Activated naive CD8-positive, alpha-beta T cell treated with anti-CD3 and anti-CD28 coated beads for 36 hours (primary cell): ENCODE measurements around the gene TIMP2. TPM values are rescaled to one million over a fixed set of nuclear protein-coding genes. Genes with fewer than 3 reads are reported as not detected.

Experiments used
- DNase-seq: peaks from one replicate; pipeline ENCODE4 v3.0.0; 2021
- H3K27ac Mint-ChIP-seq: one replicate; pipeline ENCODE4 v1.8.0; 2022; ENCODE audit warnings: mild to moderate bottlenecking, moderate library complexity, mixed read lengths
- H3K27me3 Mint-ChIP-seq: one replicate; pipeline ENCODE4 v1.8.0; 2022; ENCODE audit warnings: mild to moderate bottlenecking, mixed read lengths
- H3K36me3 Mint-ChIP-seq: one replicate; pipeline ENCODE4 v1.8.0; 2021; ENCODE audit warnings: mild to moderate bottlenecking, mixed read lengths
- H3K4me1 Mint-ChIP-seq: one replicate; pipeline ENCODE4 v1.8.0; 2021; ENCODE audit warnings: mixed read lengths
- H3K4me3 Mint-ChIP-seq: one replicate; pipeline ENCODE4 v1.8.0; 2022; ENCODE audit warnings: mild to moderate bottlenecking, moderate library complexity, mixed read lengths
- H3K9me3 Mint-ChIP-seq: one replicate; pipeline ENCODE4 v1.8.0; 2022; ENCODE audit warnings: mixed read lengths
- total RNA-seq, 2 experiments: library from RNA; stranded (reverse); gene quantifications; one replicate each; pipeline ENCODE4 v1.2.3, GENCODE V29; 2021

TIMP2 gene
- total RNA-seq, 2 experiments from 2014 or later = 1.2 to 1.3 TPM

- no peak for DNase-seq
- Mint-ChIP-seq H3K27me3 (no peaks in the 10 kb centered on the region), H3K36me3 (peaks cover 60% of the 10 kb centered on the region), H3K4me1 (peaks cover 18% of the 10 kb centered on the region), H3K9me3 (no peaks in the 10 kb centered on the region), H3K4me3 (no peak overlapping the region), H3K27ac (peak overlapping the region; percentile 65)
These were observed 99.5 kb downstream of the TIMP2 start for GRCh38 chr17:78825696-78826095.

GRCh38 chr17:78824240-78824639 is 100.9 kb downstream of the TIMP2 start:
- Mint-ChIP-seq H3K36me3 (peaks cover 62% of the 10 kb centered on the region), H3K27ac (no peak overlapping the region), H3K4me1 (peaks cover 32% of the 10 kb centered on the region), H3K27me3 (no peaks in the 10 kb centered on the region), H3K4me3 (no peak overlapping the region), H3K9me3 (no peaks in the 10 kb centered on the region)
- DNase-seq = no peak

GRCh38 chr17:78823282-78824046 is 101.7 kb downstream of the TIMP2 start:
- peaks cover 39% of the 10 kb centered on the region for H3K4me1 Mint-ChIP-seq
- no peak overlapping the region for H3K4me3 Mint-ChIP-seq
- H3K36me3 Mint-ChIP-seq = peaks cover 65% of the 10 kb centered on the region
- no peak overlapping the region for H3K27ac Mint-ChIP-seq
- no peaks in the 10 kb centered on the region for H3K27me3 Mint-ChIP-seq
- no peak for DNase-seq
- no peaks in the 10 kb centered on the region for H3K9me3 Mint-ChIP-seq

GRCh38 chr17:78822552-78822951 is 102.6 kb downstream of the TIMP2 start:
- H3K36me3 Mint-ChIP-seq = peaks cover 62% of the 10 kb centered on the region
- H3K9me3 Mint-ChIP-seq = no peaks in the 10 kb centered on the region
- no peaks in the 10 kb centered on the region for H3K27me3 Mint-ChIP-seq
- no peak for DNase-seq
- H3K27ac Mint-ChIP-seq = peak overlapping the region; percentile 22
- H3K4me1 Mint-ChIP-seq = peaks cover 44% of the 10 kb centered on the region
- no peak overlapping the region for H3K4me3 Mint-ChIP-seq

GRCh38 chr17:78821961-78822360 is 103.2 kb downstream of the TIMP2 start:
- no peak for DNase-seq

GRCh38 chr17:78820841-78821240 is 104.3 kb downstream of the TIMP2 start:
- Mint-ChIP-seq H3K36me3 (peaks cover 63% of the 10 kb centered on the region), H3K9me3 (no peaks in the 10 kb centered on the region), H3K4me3 (no peak overlapping the region), H3K27me3 (no peaks in the 10 kb centered on the region), H3K4me1 (peaks cover 54% of the 10 kb centered on the region), H3K27ac (no peak overlapping the region)
- DNase-seq = no peak

More at GRCh38 chr17:78821961-78822360, 103.2 kb downstream of the TIMP2 start:
- H3K27ac Mint-ChIP-seq = peak overlapping the region; percentile 56
- H3K9me3 Mint-ChIP-seq = no peaks in the 10 kb centered on the region
- H3K36me3 Mint-ChIP-seq = peaks cover 65% of the 10 kb centered on the region
- H3K4me3 Mint-ChIP-seq = no peak overlapping the region
- H3K4me1 Mint-ChIP-seq = peaks cover 50% of the 10 kb centered on the region
- no peaks in the 10 kb centered on the region for H3K27me3 Mint-ChIP-seq

- no peaks in the 10 kb centered on the region for H3K9me3 Mint-ChIP-seq
- H3K4me3 Mint-ChIP-seq = no peak overlapping the region
- H3K27me3 Mint-ChIP-seq = no peaks in the 10 kb centered on the region
- peak overlapping the region; percentile 77 for H3K27ac Mint-ChIP-seq
- DNase-seq = no peak
- H3K36me3 Mint-ChIP-seq = peaks cover 59% of the 10 kb centered on the region
- peaks cover 50% of the 10 kb centered on the region for H3K4me1 Mint-ChIP-seq
These were observed 105.1 kb downstream of the TIMP2 start for GRCh38 chr17:78819806-78820792.

GRCh38 chr17:78819402-78819801 is 105.8 kb downstream of the TIMP2 start:
- Mint-ChIP-seq H3K27me3 (no peaks in the 10 kb centered on the region), H3K4me3 (no peak overlapping the region), H3K27ac (peak overlapping the region; percentile 77), H3K9me3 (no peaks in the 10 kb centered on the region), H3K4me1 (peaks cover 47% of the 10 kb centered on the region), H3K36me3 (peaks cover 59% of the 10 kb centered on the region)
- no peak for DNase-seq

- no peaks in the 10 kb centered on the region for H3K9me3 Mint-ChIP-seq
- no peak for DNase-seq
- H3K27ac Mint-ChIP-seq = peak overlapping the region; percentile 77
- H3K27me3 Mint-ChIP-seq = no peaks in the 10 kb centered on the region
- H3K4me1 Mint-ChIP-seq = peaks cover 47% of the 10 kb centered on the region
- peak overlapping the region; percentile 26 for H3K4me3 Mint-ChIP-seq
- H3K36me3 Mint-ChIP-seq = peaks cover 56% of the 10 kb centered on the region
These were observed 106.3 kb downstream of the TIMP2 start for GRCh38 chr17:78818932-78819331.

GRCh38 chr17:78818152-78818846 is 106.9 kb downstream of the TIMP2 start:
- Mint-ChIP-seq H3K27ac (peak overlapping the region; percentile 77), H3K36me3 (peaks cover 50% of the 10 kb centered on the region), H3K4me1 (peaks cover 47% of the 10 kb centered on the region), H3K4me3 (no peak overlapping the region), H3K9me3 (no peaks in the 10 kb centered on the region), H3K27me3 (no peaks in the 10 kb centered on the region)
- no peak for DNase-seq

- DNase-seq = peak; percentile 39
- Mint-ChIP-seq H3K9me3 (no peaks in the 10 kb centered on the region), H3K4me1 (peaks cover 43% of the 10 kb centered on the region), H3K27ac (peak overlapping the region; percentile 55), H3K27me3 (no peaks in the 10 kb centered on the region), H3K36me3 (peaks cover 51% of the 10 kb centered on the region), H3K4me3 (no peak overlapping the region)
These were observed 108.1 kb downstream of the TIMP2 start for GRCh38 chr17:78817123-78817522.

GRCh38 chr17:78815696-78816095 is 109.5 kb downstream of the TIMP2 start:
- no peak overlapping the region for H3K4me3 Mint-ChIP-seq
- H3K27ac Mint-ChIP-seq = no peak overlapping the region
- H3K4me1 Mint-ChIP-seq = peaks cover 38% of the 10 kb centered on the region
- DNase-seq = no peak
- H3K9me3 Mint-ChIP-seq = no peaks in the 10 kb centered on the region
- H3K27me3 Mint-ChIP-seq = no peaks in the 10 kb centered on the region
- H3K36me3 Mint-ChIP-seq = peaks cover 47% of the 10 kb centered on the region

GRCh38 chr17:78812855-78813254 is 112.3 kb downstream of the TIMP2 start:
- no peak for DNase-seq
- H3K27ac Mint-ChIP-seq = no peak overlapping the region
- no peaks in the 10 kb centered on the region for H3K9me3 Mint-ChIP-seq
- no peak overlapping the region for H3K4me3 Mint-ChIP-seq
- peaks cover 43% of the 10 kb centered on the region for H3K36me3 Mint-ChIP-seq
- H3K4me1 Mint-ChIP-seq = peaks cover 15% of the 10 kb centered on the region
- H3K27me3 Mint-ChIP-seq = no peaks in the 10 kb centered on the region

GRCh38 chr17:78808163-78808562 is 117.0 kb downstream of the TIMP2 start:
- no peak overlapping the region for H3K4me3 Mint-ChIP-seq

GRCh38 chr17:78806451-78806850 is 118.7 kb downstream of the TIMP2 start:
- H3K4me3 Mint-ChIP-seq = no peak overlapping the region
- H3K36me3 Mint-ChIP-seq = peaks cover 59% of the 10 kb centered on the region
- peak overlapping the region; percentile 5 for H3K27ac Mint-ChIP-seq
- DNase-seq = no peak
- peaks cover 23% of the 10 kb centered on the region for H3K4me1 Mint-ChIP-seq
- no peaks in the 10 kb centered on the region for H3K9me3 Mint-ChIP-seq
- no peaks in the 10 kb centered on the region for H3K27me3 Mint-ChIP-seq

More at GRCh38 chr17:78808163-78808562, 117.0 kb downstream of the TIMP2 start:
- H3K9me3 Mint-ChIP-seq = no peaks in the 10 kb centered on the region
- DNase-seq = no peak
- no peak overlapping the region for H3K27ac Mint-ChIP-seq
- no peaks in the 10 kb centered on the region for H3K27me3 Mint-ChIP-seq
- H3K36me3 Mint-ChIP-seq = peaks cover 63% of the 10 kb centered on the region
- peaks cover 20% of the 10 kb centered on the region for H3K4me1 Mint-ChIP-seq
